HL-60/S4 (cell line): ENCODE results near the gene DNAJC9.

Source experiments
- in situ Hi-C: fragments of 300-500 bp; cut with MboI; formaldehyde crosslinking; loops from 2 replicates; pipeline ENCODE4 v1.14.3; 2022; ENCODE audit warnings: low sequenced_read_pairs

Gene DNAJC9

GRCh38 chr10:73239908-73240307 is 7.1 kb downstream of the DNAJC9 start:
- in situ Hi-C loops: no loop called here

- in situ Hi-C loops: no loop called here
Observed at GRCh38 chr10:73238990-73239566, 8.0 kb downstream of the DNAJC9 start.

GRCh38 chr10:73234695-73235094 is 12.4 kb downstream of the DNAJC9 start:
- in situ Hi-C loops: no loop called here

- in situ Hi-C loops: no loop called here
Observed at GRCh38 chr10:73233883-73234282, 13.2 kb downstream of the DNAJC9 start.

GRCh38 chr10:73232887-73233286 is 14.2 kb downstream of the DNAJC9 start:
- in situ Hi-C loops: no loop called here

- in situ Hi-C loops: no loop called here
Observed at GRCh38 chr10:73229567-73229966, 17.5 kb downstream of the DNAJC9 start.

- in situ Hi-C loops: no loop called here
Observed at GRCh38 chr10:73228247-73228646, 18.8 kb downstream of the DNAJC9 start.

- in situ Hi-C loops: no loop called here
Observed at GRCh38 chr10:73226663-73227062, 20.4 kb downstream of the DNAJC9 start.

- in situ Hi-C loops: no loop called here
Observed at GRCh38 chr10:73225518-73225917, 21.5 kb downstream of the DNAJC9 start.

- in situ Hi-C loops: no loop called here
Observed at GRCh38 chr10:73220989-73221388, 26.1 kb downstream of the DNAJC9 start.

- in situ Hi-C loops: no loop called here
Observed at GRCh38 chr10:73219384-73219783, 27.7 kb downstream of the DNAJC9 start.

GRCh38 chr10:73218431-73219191 is 28.4 kb downstream of the DNAJC9 start:
- in situ Hi-C loops: no loop called here

- in situ Hi-C loops: no loop called here
Observed at GRCh38 chr10:73217628-73218027, 29.4 kb downstream of the DNAJC9 start.

GRCh38 chr10:73215749-73216148 is 31.3 kb downstream of the DNAJC9 start:
- in situ Hi-C loops: no loop called here

- in situ Hi-C loops: no loop called here
Observed at GRCh38 chr10:73211106-73211811, 35.8 kb downstream of the DNAJC9 start.

- in situ Hi-C loops: no loop called here
Observed at GRCh38 chr10:73210395-73211105, 36.5 kb downstream of the DNAJC9 start.

GRCh38 chr10:73209705-73210104 is 37.4 kb downstream of the DNAJC9 start:
- in situ Hi-C loops: no loop called here

GRCh38 chr10:73207883-73208282 is 39.2 kb downstream of the DNAJC9 start:
- in situ Hi-C loops: no loop called here

- in situ Hi-C loops: no loop called here
Observed at GRCh38 chr10:73206385-73206784, 40.7 kb downstream of the DNAJC9 start.

GRCh38 chr10:73205890-73206289 is 41.2 kb downstream of the DNAJC9 start:
- in situ Hi-C loops: no loop called here

- in situ Hi-C loops: no loop called here
Observed at GRCh38 chr10:73205081-73205480, 42.0 kb downstream of the DNAJC9 start.
